Measurements from ENCODE around the gene CCL24. TPM values are rescaled to one million over a fixed set of nuclear protein-coding genes. Genes with fewer than 3 reads are reported as not detected.
"Not testable (repeated sequence)": the region's sequence is repeated elsewhere in the genome, so short reads cannot be mapped to it uniquely, and the experiment has no call there.

CCL24 gene
- total and polyA plus RNA-seq, 2 donors from 2014 or later = not detected

DNA sequence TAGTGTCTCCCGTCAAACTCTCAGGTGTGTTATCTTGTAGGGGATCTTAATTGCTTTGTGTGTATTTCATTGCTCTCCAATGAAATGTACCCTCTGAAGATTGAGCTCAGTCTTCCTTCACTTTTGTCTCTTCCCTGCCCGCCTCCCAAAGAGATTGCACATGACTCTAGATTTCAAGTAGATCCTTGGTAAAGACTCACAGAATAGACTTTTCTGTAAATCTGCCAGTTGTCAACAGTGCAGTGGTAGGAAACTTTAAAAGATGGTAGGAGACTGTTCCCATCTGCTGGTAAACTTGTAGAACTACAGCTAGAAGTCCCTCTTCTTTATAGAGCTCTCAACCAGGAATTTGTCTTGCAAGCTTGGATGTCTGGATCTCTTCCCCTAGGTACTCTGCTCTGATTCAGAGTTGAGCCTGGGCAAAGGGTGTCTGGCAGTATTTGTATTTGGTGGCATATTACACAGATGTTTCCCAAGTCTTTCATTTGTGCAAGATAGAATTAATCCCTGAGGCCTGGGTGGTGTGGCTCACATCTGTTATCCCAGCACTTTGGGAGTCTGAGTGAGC, 51.2 kb downstream of the CCL24 start:
- DNase-seq (peak in 2 of 5 donors; percentile 70 to 86), FAIRE-seq (no peak)
- Histone ChIP-seq H3K27ac (ENCODE audit: low read depth in 2 of 2, low read length in 2 of 2) (no peak overlapping the region), H3K36me3 (ENCODE audit: control insufficient read depth in 2 of 3, insufficient read depth in 3 of 3, low read length in 3 of 3) (no peaks in the 10 kb centered on the region), H3K9me3 (ENCODE audit: control insufficient read depth in 2 of 3, insufficient read depth in 1 of 3, low read length in 3 of 3) (no peaks in the 10 kb centered on the region), H3K27me3 (ENCODE audit: control insufficient read depth, insufficient read depth, low read length) (no peaks in the 10 kb centered on the region), H3K9ac (ENCODE audit: low read length in 3 of 3) (no peak overlapping the region), H3K4me3 (ENCODE audit: low read length in 3 of 3) (no peak overlapping the region), H3K4me1 (ENCODE audit: control insufficient read depth in 2 of 3, insufficient read depth in 2 of 3, low read depth in 1 of 3, low read length in 3 of 3) (no peaks in the 10 kb centered on the region)
- intact Hi-C loops (cut with DNase I) = no loop called here
- TF ChIP-seq, protein P1, sequence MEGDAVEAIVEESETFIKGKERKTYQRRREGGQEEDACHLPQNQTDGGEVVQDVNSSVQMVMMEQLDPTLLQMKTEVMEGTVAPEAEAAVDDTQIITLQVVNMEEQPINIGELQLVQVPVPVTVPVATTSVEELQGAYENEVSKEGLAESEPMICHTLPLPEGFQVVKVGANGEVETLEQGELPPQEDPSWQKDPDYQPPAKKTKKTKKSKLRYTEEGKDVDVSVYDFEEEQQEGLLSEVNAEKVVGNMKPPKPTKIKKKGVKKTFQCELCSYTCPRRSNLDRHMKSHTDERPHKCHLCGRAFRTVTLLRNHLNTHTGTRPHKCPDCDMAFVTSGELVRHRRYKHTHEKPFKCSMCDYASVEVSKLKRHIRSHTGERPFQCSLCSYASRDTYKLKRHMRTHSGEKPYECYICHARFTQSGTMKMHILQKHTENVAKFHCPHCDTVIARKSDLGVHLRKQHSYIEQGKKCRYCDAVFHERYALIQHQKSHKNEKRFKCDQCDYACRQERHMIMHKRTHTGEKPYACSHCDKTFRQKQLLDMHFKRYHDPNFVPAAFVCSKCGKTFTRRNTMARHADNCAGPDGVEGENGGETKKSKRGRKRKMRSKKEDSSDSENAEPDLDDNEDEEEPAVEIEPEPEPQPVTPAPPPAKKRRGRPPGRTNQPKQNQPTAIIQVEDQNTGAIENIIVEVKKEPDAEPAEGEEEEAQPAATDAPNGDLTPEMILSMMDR (IDR thresholded peaks at IDR 0.05; ENCODE audit: borderline replicate concordance, extremely low read depth, insufficient read depth) = peak; percentile 57

DNA sequence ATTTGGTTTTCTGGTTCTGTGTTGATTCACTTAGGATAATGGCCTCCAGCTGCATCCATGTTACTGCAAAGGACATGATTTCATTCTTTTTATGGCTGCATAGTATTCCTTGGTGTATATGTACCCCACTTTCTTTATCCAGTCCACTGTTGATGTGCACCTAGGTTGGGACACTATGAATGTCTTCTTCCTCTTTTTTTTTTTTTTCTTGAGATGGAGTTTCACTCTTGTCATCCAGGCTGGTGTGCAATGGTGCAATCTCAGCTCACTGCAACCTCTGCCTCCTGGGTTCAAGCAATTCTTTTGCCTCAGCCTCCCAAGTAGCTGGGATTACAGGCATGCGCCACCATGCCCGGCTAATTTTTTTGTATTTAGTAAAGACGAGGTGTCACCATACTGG, 51.8 kb downstream of the CCL24 start:
- intact Hi-C loops (cut with DNase I); DNase-seq; H3K27ac ChIP-seq (ENCODE audit: low read depth in 2 of 2, low read length in 2 of 2); FAIRE-seq; H3K4me3 ChIP-seq (ENCODE audit: low read length in 3 of 3); H3K9ac ChIP-seq (ENCODE audit: low read length in 3 of 3); H3K36me3 ChIP-seq (ENCODE audit: control insufficient read depth in 2 of 3, insufficient read depth in 3 of 3, low read length in 3 of 3); H3K9me3 ChIP-seq (ENCODE audit: control insufficient read depth in 2 of 3, insufficient read depth in 1 of 3, low read length in 3 of 3); H3K27me3 ChIP-seq (ENCODE audit: control insufficient read depth, insufficient read depth, low read length); H3K4me1 ChIP-seq (ENCODE audit: control insufficient read depth in 2 of 3, insufficient read depth in 2 of 3, low read depth in 1 of 3, low read length in 3 of 3): not testable (repeated sequence)

Other genes with a start within 250 kb of the CCL24 start
- 50.1 TPM for gene HIP1, start 74.9 kb downstream of the CCL24 start, total RNA-seq
- 11.2 TPM for gene HIP1, start 74.9 kb downstream of the CCL24 start, polyA plus RNA-seq (ENCODE audit: insufficient read depth, low read depth, low replicate concordance)
- gene CCL26, start 41.6 kb downstream of the CCL24 start, total RNA-seq = 0.88 TPM
- not detected for gene CCL26, start 41.6 kb downstream of the CCL24 start, polyA plus RNA-seq (ENCODE audit: insufficient read depth, low read depth, low replicate concordance)
- 89.5 TPM for gene RHBDD2, start 65.2 kb upstream of the CCL24 start, total RNA-seq
- gene RHBDD2, start 65.2 kb upstream of the CCL24 start, polyA plus RNA-seq (ENCODE audit: insufficient read depth, low read depth, low replicate concordance) = 185 TPM
- gene POR, start 101.3 kb upstream of the CCL24 start, total RNA-seq = 130 TPM
- gene POR, start 101.3 kb upstream of the CCL24 start, polyA plus RNA-seq (ENCODE audit: insufficient read depth, low read depth, low replicate concordance) = 122 TPM
- 47.0 TPM for gene TMEM120A, start 180.8 kb upstream of the CCL24 start, total RNA-seq
- gene TMEM120A, start 180.8 kb upstream of the CCL24 start, polyA plus RNA-seq (ENCODE audit: insufficient read depth, low read depth, low replicate concordance) = 141 TPM
- gene STYXL1, start 234.2 kb upstream of the CCL24 start, total RNA-seq = 29.9 TPM
- 55.5 TPM for gene STYXL1, start 234.2 kb upstream of the CCL24 start, polyA plus RNA-seq (ENCODE audit: insufficient read depth, low read depth, low replicate concordance)
- gene MDH2, start 234.3 kb upstream of the CCL24 start, total RNA-seq = 130 TPM
- 233 TPM for gene MDH2, start 234.3 kb upstream of the CCL24 start, polyA plus RNA-seq (ENCODE audit: insufficient read depth, low read depth, low replicate concordance)

All from kidney (tissue), 14 donors.